Endothelial cell of umbilical vein (primary cell): ENCODE data around the gene DOCK4. TPM values are rescaled to one million over a fixed set of nuclear protein-coding genes. Genes with fewer than 3 reads are reported as not detected.

ENCODE experiments used
- BruUV-seq: library from RNA; stranded (reverse); fragments of 400-500 nt; replicated peaks from 2 replicates; lab custom pipeline; 2021; lab: Mats Ljungman, UMichigan
- CTCF ChIA-PET: fragments of 300-600, 350-600 bp; sonication (Branson Sonifier 250); formaldehyde crosslinking; loops from one replicate; lab custom pipeline; 2021; ENCODE audit warnings: antibody characterized with exemption, inconsistent platforms; lab: Charles Lee
- POLR2A ChIA-PET: fragments of 300-600, 350-600 bp; sonication (Branson Sonifier 250); formaldehyde crosslinking; loops from one replicate; lab custom pipeline; 2021; ENCODE audit warnings: antibody characterized with exemption, inconsistent platforms; lab: Charles Lee
- DNase-seq: peaks from one replicate; pipeline ENCODE4 v3.0.0-alpha.2; 2011; ENCODE audit warnings: low read depth, low spot score
- FAIRE-seq: peaks from 2 replicates; lab custom pipeline; 2011; peaks lifted over from hg19 to GRCh38; lab: Jason Lieb, UNC
- H2AFZ ChIP-seq: 2 replicates; pipeline ENCODE4 v1.6.0; 2012; ENCODE audit warnings: low read depth, low read length, control low read depth, inconsistent platforms
- H3K27ac ChIP-seq: 2 replicates; pipeline ENCODE4 v1.5.1; 2011; ENCODE audit warnings: low read depth, mild to moderate bottlenecking, control low read depth, low read length, moderate library complexity; ENCODE audit not compliant: insufficient read depth
- H3K27me3 ChIP-seq, 2 experiments: 2 replicates each; pipeline versions ENCODE4 v1.6.0 to v1.6.1; 2011; ENCODE audit warnings: low read length in 2 of 2, mixed read lengths in 1 of 2; ENCODE audit not compliant: control insufficient read depth in 2 of 2, insufficient read depth in 2 of 2
- H3K36me3 ChIP-seq, 2 experiments: 2 replicates in 1 of 2; 3 replicates in 1 of 2; pipeline ENCODE4 v1.5.1; 2011; ENCODE audit warnings: low read length in 2 of 2, mild to moderate bottlenecking in 1 of 2, moderate library complexity in 1 of 2; ENCODE audit not compliant: control insufficient read depth in 2 of 2, insufficient read depth in 2 of 2; ENCODE audit errors: extremely low read depth in 1 of 2
- H3K4me1 ChIP-seq: 3 replicates; pipeline ENCODE4 v1.5.1; 2011; ENCODE audit warnings: mild to moderate bottlenecking, low read length; ENCODE audit not compliant: control insufficient read depth, insufficient read depth; ENCODE audit errors: extremely low read depth
- H3K4me2 ChIP-seq: 2 replicates; pipeline ENCODE4 v1.6.1; 2011; ENCODE audit warnings: low read length, control low read depth, mixed read lengths; ENCODE audit not compliant: insufficient read depth
- H3K4me3 ChIP-seq, 3 experiments: fragments of 200-600 bp in 1 of 3; sonication (generic), shearing (Covaris generic) in 1 of 3; replicated peaks in 1 of 3; 2 replicates each; pipeline ENCODE4 v1.5.1; 2011 to 2016; ENCODE audit warnings: control low read depth in 3 of 3, low read length in 3 of 3, mild to moderate bottlenecking in 2 of 3, inconsistent platforms in 1 of 3, low read depth in 1 of 3, moderate library complexity in 1 of 3; ENCODE audit not compliant: insufficient read depth in 1 of 3
- H3K79me2 ChIP-seq: 2 replicates; pipeline ENCODE4 v1.6.0; 2012; ENCODE audit warnings: low read length, inconsistent platforms; ENCODE audit not compliant: control insufficient read depth, insufficient read depth
- H3K9ac ChIP-seq: replicated peaks from 2 replicates; pipeline ENCODE3; 2011; ENCODE audit warnings: low read length, control low read depth; ENCODE audit not compliant: insufficient read depth; ENCODE audit errors: extremely low read depth
- H3K9me1 ChIP-seq: replicated peaks from 3 replicates; pipeline ENCODE4 v1.6.0; 2011; ENCODE audit warnings: mild to moderate bottlenecking, low read length; ENCODE audit not compliant: control insufficient read depth, insufficient read depth; ENCODE audit errors: extremely low read depth
- H3K9me3 ChIP-seq: replicated peaks from 2 replicates; pipeline ENCODE4 v1.5.1; 2012; ENCODE audit warnings: low read length, inconsistent platforms; ENCODE audit not compliant: control insufficient read depth, insufficient read depth
- H4K20me1 ChIP-seq: replicated peaks from 2 replicates; pipeline ENCODE3; 2011; ENCODE audit warnings: mild to moderate bottlenecking, low read length; ENCODE audit not compliant: control insufficient read depth, insufficient read depth; ENCODE audit errors: extremely low read depth
- EZH2 ChIP-seq: IDR thresholded peaks from 2 replicates; pipeline ENCODE4 v1.6.1; 2012; ENCODE audit warnings: borderline replicate concordance, low read depth, mild to moderate bottlenecking, moderate library complexity, low read length, inconsistent platforms; ENCODE audit not compliant: severe bottlenecking
- FOS ChIP-seq: IDR thresholded peaks from 2 replicates; pipeline ENCODE4 v1.6.1; 2011; ENCODE audit warnings: mild to moderate bottlenecking, low read length, moderate library complexity, borderline replicate concordance; ENCODE audit not compliant: insufficient read depth
- GATA2 ChIP-seq: IDR thresholded peaks from 2 replicates; pipeline ENCODE4 v1.7.0; 2011; ENCODE audit warnings: low read depth, mild to moderate bottlenecking, moderate library complexity, mixed read lengths, low read length; ENCODE audit not compliant: insufficient read length, insufficient read depth
- JUN ChIP-seq: IDR thresholded peaks from 2 replicates; pipeline ENCODE4 v1.6.1; 2011; ENCODE audit warnings: borderline replicate concordance, low read depth; ENCODE audit not compliant: insufficient read length, insufficient read depth
- MYC ChIP-seq: IDR thresholded peaks from one replicate; pipeline ENCODE4 v1.6.1; 2011; ENCODE audit warnings: mild to moderate bottlenecking, low read depth, low read length
- POLR2A ChIP-seq: IDR thresholded peaks from 2 replicates; pipeline ENCODE4 v1.6.1; 2012; ENCODE audit warnings: low read depth, mild to moderate bottlenecking, control low read depth, low read length
- POLR2AphosphoS5 ChIP-seq: IDR thresholded peaks from 2 replicates; pipeline ENCODE4 v1.6.1; 2012; ENCODE audit warnings: low read depth, mild to moderate bottlenecking, control low read depth, low read length, moderate library complexity; ENCODE audit not compliant: insufficient read depth
- dilution Hi-C: fragments of 300-500 bp; cut with MboI; formaldehyde crosslinking; loops from one replicate; pipeline ENCODE4 v1.15.0; 2019; ENCODE audit warnings: low sequenced_read_pairs; ENCODE audit not compliant: extremely low pct_ligation_motif_present
- intact Hi-C: fragments of 100-400 bp; cut with micrococcal nuclease; formaldehyde crosslinking; loops from one replicate; pipeline ENCODE4 v1.10.0; 2022
- polyA plus RNA-seq, 4 experiments: library from polyadenylated mRNA; depleted of rRNA in 3 of 4; stranded (reverse) in 3 of 4; unstranded in 1 of 4; fragments of >200 nt; gene quantifications; 2 replicates each; pipeline versions ENCODE4 v1.2.1 to v1.2.3, GENCODE V29; 2011 to 2012; ENCODE audit warnings: missing spikeins in 1 of 4
- total RNA-seq: library from RNA; stranded (reverse); gene quantifications from 2 replicates; pipeline ENCODE4 v1.2.3, GENCODE V29; 2021
- TF ChIP-seq, protein P1 (sequence below): IDR thresholded peaks from 2 replicates; pipeline ENCODE4 v1.6.1; 2011; ENCODE audit not compliant: insufficient read depth, insufficient read length
- TF ChIP-seq, protein P2 (sequence below), 2 donors: IDR thresholded peaks; 1 replicate in 1 of 2; 2 replicates in 1 of 2; pipeline ENCODE4 v1.5.1; 2011; ENCODE audit warnings: low read length in 2 of 2, mild to moderate bottlenecking in 2 of 2, moderate library complexity in 2 of 2, control low read depth in 1 of 2, inconsistent platforms in 1 of 2, low read depth in 1 of 2; ENCODE audit not compliant: insufficient read depth in 1 of 2; ENCODE audit errors: extremely low read depth in 1 of 2

DOCK4 gene
- total and polyA plus RNA-seq, 2 donors (not counting 3 experiments of a cell fraction or from before 2014, with no cell fraction given) = 47.4 to 164 TPM

DNA sequence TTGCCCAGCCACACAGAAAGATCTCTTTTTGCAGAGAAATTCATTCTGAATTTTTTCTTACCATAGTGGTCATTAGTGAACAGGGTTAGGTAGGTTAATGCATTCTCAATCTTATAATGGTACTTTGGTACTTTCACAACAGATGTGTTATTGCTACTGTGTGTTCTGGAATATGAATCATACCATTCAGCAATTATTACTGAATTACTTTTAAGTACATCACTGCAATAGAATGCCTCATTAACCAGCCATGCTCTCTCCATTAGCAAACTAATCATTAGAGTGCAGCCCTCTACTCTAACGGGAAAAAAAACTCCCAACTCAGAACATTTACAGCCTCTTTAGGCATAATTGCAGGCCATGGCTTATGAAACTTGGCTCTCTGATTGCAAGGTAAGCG lies 102.1 kb downstream of the DOCK4 start:
- H3K9me1 ChIP-seq = no peaks in the 10 kb centered on the region
- no peak overlapping the region for H3K27ac ChIP-seq
- peaks cover 13% of the 10 kb centered on the region for H4K20me1 ChIP-seq
- H3K79me2 ChIP-seq = peaks cover 98% of the 10 kb centered on the region
- no peaks in the 10 kb centered on the region for H3K9me3 ChIP-seq
- H3K9ac ChIP-seq = no peak overlapping the region
- dilution Hi-C loops (no loop called here), intact Hi-C loops (no loop called here)
- no peaks in the 10 kb centered on the region for H3K27me3 ChIP-seq
- ChIA-PET POLR2A (no interaction called here), CTCF (interaction anchor here (1.1 kb wide), 1 partner anchor 306 kb away, joined by 3 read pairs; no protein-coding TSS in a partner anchor)
- H3K36me3 ChIP-seq = no peaks in the 10 kb centered on the region
- no peak overlapping the region for H3K4me3 ChIP-seq
- no peak for DNase-seq
- BruUV-seq = no TSS peak
- H3K4me2 ChIP-seq = peak overlapping the region; percentile 0
- no peak for FAIRE-seq
- H3K4me1 ChIP-seq = peaks cover 22% of the 10 kb centered on the region
- no peak overlapping the region for H2AFZ ChIP-seq
- TF ChIP-seq EZH2 = no peak
- TF ChIP-seq, protein P1, sequence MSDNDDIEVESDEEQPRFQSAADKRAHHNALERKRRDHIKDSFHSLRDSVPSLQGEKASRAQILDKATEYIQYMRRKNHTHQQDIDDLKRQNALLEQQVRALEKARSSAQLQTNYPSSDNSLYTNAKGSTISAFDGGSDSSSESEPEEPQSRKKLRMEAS = no peak
- TF ChIP-seq POLR2A = no peak
- no peak for TF ChIP-seq POLR2AphosphoS5
- no peak for TF ChIP-seq FOS
- TF ChIP-seq GATA2 = no peak
- TF ChIP-seq, protein P2, sequence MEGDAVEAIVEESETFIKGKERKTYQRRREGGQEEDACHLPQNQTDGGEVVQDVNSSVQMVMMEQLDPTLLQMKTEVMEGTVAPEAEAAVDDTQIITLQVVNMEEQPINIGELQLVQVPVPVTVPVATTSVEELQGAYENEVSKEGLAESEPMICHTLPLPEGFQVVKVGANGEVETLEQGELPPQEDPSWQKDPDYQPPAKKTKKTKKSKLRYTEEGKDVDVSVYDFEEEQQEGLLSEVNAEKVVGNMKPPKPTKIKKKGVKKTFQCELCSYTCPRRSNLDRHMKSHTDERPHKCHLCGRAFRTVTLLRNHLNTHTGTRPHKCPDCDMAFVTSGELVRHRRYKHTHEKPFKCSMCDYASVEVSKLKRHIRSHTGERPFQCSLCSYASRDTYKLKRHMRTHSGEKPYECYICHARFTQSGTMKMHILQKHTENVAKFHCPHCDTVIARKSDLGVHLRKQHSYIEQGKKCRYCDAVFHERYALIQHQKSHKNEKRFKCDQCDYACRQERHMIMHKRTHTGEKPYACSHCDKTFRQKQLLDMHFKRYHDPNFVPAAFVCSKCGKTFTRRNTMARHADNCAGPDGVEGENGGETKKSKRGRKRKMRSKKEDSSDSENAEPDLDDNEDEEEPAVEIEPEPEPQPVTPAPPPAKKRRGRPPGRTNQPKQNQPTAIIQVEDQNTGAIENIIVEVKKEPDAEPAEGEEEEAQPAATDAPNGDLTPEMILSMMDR (IDR thresholded peaks at IDR 0.05; ENCODE audit: extremely low read depth in 1 of 2, insufficient read depth in 1 of 2, low read depth in 1 of 2, low read length in 2 of 2) = no peak
- no peak for TF ChIP-seq JUN
- no peak for TF ChIP-seq MYC
